ENCODE measurements around the gene RHOH. TPM values are rescaled to one million over a fixed set of nuclear protein-coding genes. Genes with fewer than 3 reads are reported as not detected.

Gene RHOH
- total RNA-seq, 2 donors from 2014 or later: 0.47 to 1.2 TPM

DNA sequence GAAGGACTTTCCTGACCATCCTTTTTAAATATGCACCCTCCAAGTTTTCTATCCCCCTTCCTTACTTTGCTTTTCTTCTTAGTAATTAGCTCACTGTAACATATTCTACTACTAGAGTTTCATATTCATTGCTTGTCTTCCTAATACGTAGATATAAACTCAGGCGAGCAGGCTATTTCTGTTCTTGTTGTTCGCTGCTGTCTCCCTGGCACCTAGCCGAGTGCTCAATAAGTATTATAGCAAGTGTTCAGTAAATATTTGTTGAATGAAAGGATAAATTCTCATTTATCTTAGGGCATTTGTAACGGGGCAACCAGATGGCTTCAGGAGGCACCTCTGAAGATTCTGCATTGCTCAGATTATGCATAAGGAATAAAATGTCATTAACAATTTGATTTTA, 6.8 kb upstream of the RHOH start:
- Histone ChIP-seq H3K36me3 (no peaks in the 10 kb centered on the region), H3K27me3 (no peaks in the 10 kb centered on the region), H3K4me3 (no peak overlapping the region), H3K27ac (no peak overlapping the region), H3K9me3 (no peaks in the 10 kb centered on the region), H3K4me1 (no peaks in the 10 kb centered on the region)
- TF ChIP-seq CTCF (IDR thresholded peaks at IDR 0.05): no peak
- no peak for DNase-seq (ENCODE audit: low spot score)

DNA sequence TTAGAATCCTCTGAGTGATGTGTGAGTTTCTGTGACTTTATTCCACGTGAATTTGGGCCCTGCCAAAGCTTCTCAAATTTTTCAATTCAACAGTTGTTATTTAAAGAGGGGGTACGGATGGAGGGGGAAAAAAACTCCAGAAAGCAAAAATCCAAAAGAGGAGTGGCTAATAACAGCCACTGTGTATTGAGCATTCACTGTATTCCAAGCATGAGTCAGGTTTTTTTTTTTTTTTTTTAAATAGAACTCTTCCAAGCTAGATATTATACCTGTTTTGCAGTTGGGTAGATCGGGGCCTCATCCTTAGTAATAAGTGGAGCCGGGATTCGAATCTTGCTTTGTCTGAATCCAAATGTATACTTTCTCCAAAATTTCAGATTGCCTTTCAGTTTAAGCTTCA, 6.4 kb upstream of the RHOH start:
- Histone ChIP-seq H3K4me1 (no peaks in the 10 kb centered on the region), H3K27me3 (no peaks in the 10 kb centered on the region), H3K27ac (no peak overlapping the region), H3K36me3 (no peaks in the 10 kb centered on the region), H3K9me3 (no peaks in the 10 kb centered on the region), H3K4me3 (no peak overlapping the region)
- no peak for TF ChIP-seq CTCF (IDR thresholded peaks at IDR 0.05)
- DNase-seq (ENCODE audit: low spot score): no peak

- Histone ChIP-seq H3K27me3 (no peaks in the 10 kb centered on the region), H3K27ac (no peak overlapping the region), H3K36me3 (no peaks in the 10 kb centered on the region), H3K4me3 (no peak overlapping the region), H3K4me1 (no peaks in the 10 kb centered on the region), H3K9me3 (no peaks in the 10 kb centered on the region)
- no peak for TF ChIP-seq CTCF (IDR thresholded peaks at IDR 0.05)
- no peak for DNase-seq (ENCODE audit: low spot score)
These were observed 5.7 kb upstream of the RHOH start for GRCh38 chr4:40190880-40191815.

DNA sequence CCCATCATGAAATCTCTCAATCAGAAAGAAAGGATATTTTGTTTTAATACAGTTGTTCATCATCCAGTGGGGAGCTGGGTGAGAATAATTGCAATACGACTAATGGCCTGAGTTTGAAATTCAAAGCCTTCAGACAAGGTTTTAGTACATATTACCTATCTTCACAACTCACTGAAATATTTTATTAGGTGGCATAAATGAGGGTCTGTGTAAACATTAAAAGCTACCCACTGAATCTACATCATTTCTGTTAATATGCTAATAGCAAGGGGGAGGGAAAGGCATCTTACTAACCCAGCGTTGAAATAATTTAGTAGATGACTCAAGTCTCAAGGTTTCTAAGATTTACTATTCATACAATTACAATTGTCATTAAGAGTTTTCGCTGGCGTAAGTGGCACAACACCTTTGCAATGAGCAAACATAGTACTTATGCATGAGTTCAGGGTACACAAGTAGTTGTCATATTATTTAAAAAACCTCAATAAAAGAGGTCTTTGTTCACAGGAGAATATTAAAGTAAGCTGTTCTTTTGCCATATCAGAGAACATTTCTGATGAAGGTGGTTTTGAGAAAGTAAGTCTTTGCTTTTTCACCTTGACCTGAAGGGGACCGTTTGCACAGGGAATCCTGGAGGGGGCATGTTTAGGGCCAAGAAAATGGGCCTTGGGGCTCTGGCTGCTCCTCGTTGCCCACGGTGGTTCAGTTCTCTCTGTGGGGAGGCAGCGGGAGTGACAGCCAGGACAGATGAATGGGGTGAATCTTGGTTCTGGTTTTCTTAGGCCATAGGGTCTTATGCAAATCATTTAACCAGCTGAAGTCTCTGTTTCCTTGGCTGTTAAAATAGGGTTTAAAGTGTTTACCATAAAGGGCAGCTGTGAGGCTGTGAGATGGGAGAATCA, 4.5 kb upstream of the RHOH start:
- Histone ChIP-seq H3K27ac (no peak overlapping the region), H3K9me3 (no peaks in the 10 kb centered on the region), H3K4me3 (no peak overlapping the region), H3K27me3 (no peaks in the 10 kb centered on the region), H3K4me1 (no peaks in the 10 kb centered on the region), H3K36me3 (no peaks in the 10 kb centered on the region)
- TF ChIP-seq CTCF (IDR thresholded peaks at IDR 0.05): no peak
- no peak for DNase-seq (ENCODE audit: low spot score)

- no peak overlapping the region for H3K27ac ChIP-seq
- H3K36me3 ChIP-seq: no peaks in the 10 kb centered on the region
- no peak overlapping the region for H3K4me3 ChIP-seq
- no peak for TF ChIP-seq CTCF (IDR thresholded peaks at IDR 0.05)
- no peaks in the 10 kb centered on the region for H3K9me3 ChIP-seq
- H3K27me3 ChIP-seq: no peaks in the 10 kb centered on the region
- H3K4me1 ChIP-seq: no peaks in the 10 kb centered on the region
- DNase-seq (ENCODE audit: low spot score): no peak
These were observed 3.7 kb upstream of the RHOH start for GRCh38 chr4:40193016-40193571.
